Keratinocyte (primary cell): ENCODE measurements around the gene DDR2. TPM values are rescaled to one million over a fixed set of nuclear protein-coding genes. Genes with fewer than 3 reads are reported as not detected.
A peak's percentile ranks its signal among the peaks of the same experiment; 100 is the strongest.

Experiments
- DNase-seq: peaks from one replicate; pipeline ENCODE4 v3.0.0-alpha.2; 2011; ENCODE audit warnings: low read depth, missing footprints, low spot score
- FAIRE-seq: peaks from 2 replicates; lab custom pipeline; 2011; peaks lifted over from hg19 to GRCh38; lab: Jason Lieb, UNC
- H2AFZ ChIP-seq: 2 replicates; pipeline ENCODE4 v1.6.0; 2012; ENCODE audit warnings: low read length, control low read depth, inconsistent platforms; ENCODE audit not compliant: control insufficient read depth
- H3K27ac ChIP-seq: 2 replicates; pipeline ENCODE4 v1.5.1; 2011; ENCODE audit warnings: low read length; ENCODE audit not compliant: control insufficient read depth, insufficient read depth
- H3K27me3 ChIP-seq: 3 replicates; pipeline ENCODE4 v1.6.0; 2011; ENCODE audit warnings: low read length; ENCODE audit not compliant: control insufficient read depth, insufficient read depth; ENCODE audit errors: extremely low read depth
- H3K36me3 ChIP-seq, 2 experiments: 2 replicates in 1 of 2; 3 replicates in 1 of 2; pipeline ENCODE4 v1.5.1; 2011; ENCODE audit warnings: low read length in 2 of 2, mild to moderate bottlenecking in 1 of 2; ENCODE audit not compliant: control insufficient read depth in 2 of 2, insufficient read depth in 2 of 2; ENCODE audit errors: extremely low read depth in 1 of 2
- H3K4me1 ChIP-seq: 3 replicates; pipeline ENCODE4 v1.5.1; 2011; ENCODE audit warnings: low read length; ENCODE audit not compliant: control insufficient read depth, insufficient read depth; ENCODE audit errors: extremely low read depth
- H3K4me2 ChIP-seq: 3 replicates; pipeline ENCODE4 v1.6.0; 2011; ENCODE audit warnings: low read depth, low read length; ENCODE audit not compliant: control insufficient read depth, insufficient read depth; ENCODE audit errors: extremely low read depth
- H3K4me3 ChIP-seq, 3 experiments: fragments of 200-600 bp in 1 of 3; sonication (generic) in 1 of 3; 2 replicates in 2 of 3; 3 replicates in 1 of 3; pipeline ENCODE4 v1.5.1; 2011 to 2016; ENCODE audit warnings: low read length in 3 of 3, mild to moderate bottlenecking in 3 of 3, control low read depth in 2 of 3, inconsistent platforms in 1 of 3, low read depth in 1 of 3, mixed read lengths in 1 of 3, mixed run types in 1 of 3, moderate library complexity in 1 of 3; ENCODE audit not compliant: control insufficient read depth in 2 of 3, insufficient read depth in 2 of 3; ENCODE audit errors: extremely low read depth in 1 of 3
- H3K79me2 ChIP-seq: 2 replicates; pipeline ENCODE4 v1.6.0; 2012; ENCODE audit warnings: low read length; ENCODE audit not compliant: control insufficient read depth, insufficient read depth
- H3K9ac ChIP-seq: 3 replicates; pipeline ENCODE4 v1.6.0; 2011; ENCODE audit warnings: low read length; ENCODE audit not compliant: control insufficient read depth, insufficient read depth; ENCODE audit errors: extremely low read depth
- H3K9me1 ChIP-seq: 3 replicates; pipeline ENCODE4 v1.6.0; 2011; ENCODE audit warnings: low read length; ENCODE audit not compliant: control insufficient read depth, insufficient read depth; ENCODE audit errors: extremely low read depth
- H3K9me3 ChIP-seq: 2 replicates; pipeline ENCODE4 v1.5.1; 2012; ENCODE audit warnings: low read depth, low read length; ENCODE audit not compliant: control insufficient read depth
- H4K20me1 ChIP-seq: 3 replicates; pipeline ENCODE4 v1.6.0; 2011; ENCODE audit warnings: low read length; ENCODE audit not compliant: control insufficient read depth, insufficient read depth; ENCODE audit errors: extremely low read depth
- EZH2 ChIP-seq: IDR thresholded peaks from one replicate; pipeline ENCODE4 v1.6.1; 2012; ENCODE audit warnings: inconsistent platforms, mild to moderate bottlenecking, low read length, moderate library complexity
- dilution Hi-C: fragments of 300-500 bp; cut with MboI; formaldehyde crosslinking; loops from one replicate; pipeline ENCODE4 v1.7.0; 2020; ENCODE audit warnings: low sequenced_read_pairs; ENCODE audit not compliant: extremely low pct_ligation_motif_present
- polyA plus RNA-seq, 5 experiments: library from polyadenylated mRNA; depleted of rRNA in 3 of 5; stranded (reverse) in 3 of 5; stranded (forward) in 1 of 5; unstranded in 1 of 5; fragments of >200 nt; gene quantifications; 1 replicate in 1 of 5; 2 replicates in 3 of 5; 3 replicates in 1 of 5; pipeline versions ENCODE4 v1.2.1 to v1.2.3, GENCODE V29; 2011 to 2012; ENCODE audit warnings: missing spikeins in 2 of 5, low read depth in 1 of 5, low replicate concordance in 1 of 5
- TF ChIP-seq, protein P1 (sequence below), 3 experiments: IDR thresholded peaks in 1 of 3; conservative IDR thresholded peaks in 1 of 3; optimal IDR thresholded peaks in 1 of 3; 2 replicates in 2 of 3; 3 replicates in 1 of 3; pipeline versions ENCODE3 to v1.5.1; 2011; ENCODE audit warnings: low read length in 3 of 3, mild to moderate bottlenecking in 3 of 3, moderate library complexity in 2 of 3, control low read depth in 1 of 3, inconsistent platforms in 1 of 3; ENCODE audit not compliant: insufficient read depth in 2 of 3; ENCODE audit errors: extremely low read depth in 1 of 3

Gene DDR2
- polyA plus RNA-seq, 1 donor (not counting 4 experiments of a cell fraction or from before 2014, with no cell fraction given), result 0.39 TPM

DNA sequence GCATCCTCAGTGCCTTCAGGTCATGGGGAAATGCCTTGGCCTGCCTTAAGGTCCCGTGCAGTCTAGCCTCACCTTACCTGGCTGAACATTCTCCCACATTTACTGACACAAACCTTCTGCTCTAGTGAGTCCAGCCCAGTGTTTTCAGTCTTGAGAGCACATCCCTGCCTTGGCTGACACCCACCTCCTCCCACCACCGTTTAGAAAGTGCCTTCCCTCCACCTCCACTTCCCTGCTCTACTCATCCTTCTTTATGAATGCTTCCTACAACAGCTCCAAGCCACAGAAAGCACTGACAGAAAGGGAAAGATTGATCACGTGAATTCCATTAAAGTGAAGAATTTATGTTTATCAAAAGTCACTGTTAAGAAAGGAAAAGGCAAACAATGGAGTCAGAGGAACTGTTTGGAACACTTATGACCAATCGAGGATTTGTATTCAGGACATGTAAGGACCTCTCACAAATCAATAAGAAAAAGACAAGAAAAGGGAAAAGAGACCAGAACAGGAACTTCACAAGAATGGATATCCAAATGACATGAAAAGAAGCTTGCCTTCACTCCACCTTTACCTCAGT lies 59.8 kb downstream of the DDR2 start:
- dilution Hi-C loops, result no loop called here
- FAIRE-seq, result no peak

DNA sequence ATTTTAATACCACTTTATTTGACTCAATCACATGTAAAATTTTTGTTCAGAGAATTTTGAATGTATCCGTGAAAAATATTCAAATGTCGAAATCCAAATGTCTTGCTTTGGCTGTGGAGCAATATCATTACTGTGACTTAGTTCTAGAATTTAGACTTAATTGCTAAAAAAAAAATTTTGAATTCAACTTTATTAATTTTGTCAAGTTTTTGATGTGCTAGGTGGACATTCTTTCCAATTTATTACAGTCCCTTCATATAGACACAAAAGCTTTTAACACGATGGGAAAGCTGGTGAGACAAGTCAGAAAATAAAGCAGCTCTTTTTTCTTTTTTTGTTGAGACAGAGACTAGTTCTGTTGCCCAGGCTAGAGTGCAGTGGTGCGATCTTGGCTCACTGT lies 62.6 kb downstream of the DDR2 start:
- TF ChIP-seq, protein P1, sequence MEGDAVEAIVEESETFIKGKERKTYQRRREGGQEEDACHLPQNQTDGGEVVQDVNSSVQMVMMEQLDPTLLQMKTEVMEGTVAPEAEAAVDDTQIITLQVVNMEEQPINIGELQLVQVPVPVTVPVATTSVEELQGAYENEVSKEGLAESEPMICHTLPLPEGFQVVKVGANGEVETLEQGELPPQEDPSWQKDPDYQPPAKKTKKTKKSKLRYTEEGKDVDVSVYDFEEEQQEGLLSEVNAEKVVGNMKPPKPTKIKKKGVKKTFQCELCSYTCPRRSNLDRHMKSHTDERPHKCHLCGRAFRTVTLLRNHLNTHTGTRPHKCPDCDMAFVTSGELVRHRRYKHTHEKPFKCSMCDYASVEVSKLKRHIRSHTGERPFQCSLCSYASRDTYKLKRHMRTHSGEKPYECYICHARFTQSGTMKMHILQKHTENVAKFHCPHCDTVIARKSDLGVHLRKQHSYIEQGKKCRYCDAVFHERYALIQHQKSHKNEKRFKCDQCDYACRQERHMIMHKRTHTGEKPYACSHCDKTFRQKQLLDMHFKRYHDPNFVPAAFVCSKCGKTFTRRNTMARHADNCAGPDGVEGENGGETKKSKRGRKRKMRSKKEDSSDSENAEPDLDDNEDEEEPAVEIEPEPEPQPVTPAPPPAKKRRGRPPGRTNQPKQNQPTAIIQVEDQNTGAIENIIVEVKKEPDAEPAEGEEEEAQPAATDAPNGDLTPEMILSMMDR (optimal IDR thresholded peaks at IDR 0.05 in 1 of 3, IDR thresholded peaks at IDR 0.05 in 1 of 3, conservative IDR thresholded peaks at IDR 0.05 in 1 of 3; ENCODE audit: extremely low read depth in 1 of 3, insufficient read depth in 2 of 3, low read length in 3 of 3), result no peak
- TF ChIP-seq EZH2, result no peak
- Histone ChIP-seq H3K4me3 (no peak overlapping the region), H3K9me3 (no peaks in the 10 kb centered on the region), H2AFZ (no peak overlapping the region), H3K36me3 (no peaks in the 10 kb centered on the region), H3K9ac (no peak overlapping the region), H4K20me1 (no peaks in the 10 kb centered on the region), H3K4me2 (no peak overlapping the region), H3K79me2 (no peaks in the 10 kb centered on the region), H3K27ac (no peak overlapping the region), H3K9me1 (no peaks in the 10 kb centered on the region), H3K27me3 (no peaks in the 10 kb centered on the region), H3K4me1 (peaks cover 42% of the 10 kb centered on the region)
- no peak for DNase-seq
- dilution Hi-C loops, result no loop called here
- FAIRE-seq, result no peak

More for the DNA sequence above, 59.8 kb downstream of the DDR2 start:
- Histone ChIP-seq H3K4me1 (peaks cover 41% of the 10 kb centered on the region), H3K4me3 (no peak overlapping the region), H3K27ac (no peak overlapping the region), H3K9ac (no peak overlapping the region), H3K79me2 (no peaks in the 10 kb centered on the region), H4K20me1 (no peaks in the 10 kb centered on the region), H3K9me3 (no peaks in the 10 kb centered on the region), H2AFZ (peak overlapping the region; percentile 18), H3K36me3 (no peaks in the 10 kb centered on the region), H3K27me3 (no peaks in the 10 kb centered on the region), H3K9me1 (no peaks in the 10 kb centered on the region), H3K4me2 (no peak overlapping the region)
- TF ChIP-seq, protein P1 (optimal IDR thresholded peaks at IDR 0.05 in 1 of 3, IDR thresholded peaks at IDR 0.05 in 1 of 3, conservative IDR thresholded peaks at IDR 0.05 in 1 of 3; ENCODE audit: extremely low read depth in 1 of 3, insufficient read depth in 2 of 3, low read length in 3 of 3), result no peak
- no peak for TF ChIP-seq EZH2
- no peak for DNase-seq
